ENCODE results near the gene DIP2C.

The DIP2C gene

GRCh38 chr10:277963-278362, 411.5 kb downstream of the DIP2C start:
- no peak for TF ChIP-seq CTCF (IDR thresholded peaks at IDR 0.05; ENCODE audit: low read depth, low read length, missing control alignments)
- Histone ChIP-seq H3K36me3 (replicated peaks) (peaks cover 3% of the 10 kb centered on the region), H3K4me3 (ENCODE audit: low read depth, low read length) (no peak overlapping the region), H3K27me3 (replicated peaks) (no peaks in the 10 kb centered on the region), H3K27ac (no peak overlapping the region)
- in situ Hi-C loops (cut with HindIII; ENCODE audit: low pct_ligation_motif_present, low sequenced_read_pairs), result no loop called here
- no peak for DNase-seq

GRCh38 chr10:275680-276079, 413.8 kb downstream of the DIP2C start:
- Histone ChIP-seq H3K27me3 (replicated peaks) (no peaks in the 10 kb centered on the region), H3K4me3 (ENCODE audit: low read depth, low read length) (no peak overlapping the region), H3K27ac (no peak overlapping the region), H3K36me3 (replicated peaks) (peaks cover 3% of the 10 kb centered on the region)
- in situ Hi-C loops (cut with HindIII; ENCODE audit: low pct_ligation_motif_present, low sequenced_read_pairs), result no loop called here
- no peak for TF ChIP-seq CTCF (IDR thresholded peaks at IDR 0.05; ENCODE audit: low read depth, low read length, missing control alignments)
- DNase-seq, result no peak

GRCh38 chr10:274866-275265, 414.6 kb downstream of the DIP2C start:
- in situ Hi-C loops (cut with HindIII; ENCODE audit: low pct_ligation_motif_present, low sequenced_read_pairs), result no loop called here
- no peak for TF ChIP-seq CTCF (IDR thresholded peaks at IDR 0.05; ENCODE audit: low read depth, low read length, missing control alignments)
- no peak for DNase-seq
- no peak overlapping the region for H3K4me3 ChIP-seq (ENCODE audit: low read depth, low read length)
- no peak overlapping the region for H3K27ac ChIP-seq
- peaks cover 3% of the 10 kb centered on the region for H3K36me3 ChIP-seq (replicated peaks)
- no peaks in the 10 kb centered on the region for H3K27me3 ChIP-seq (replicated peaks)

DNA sequence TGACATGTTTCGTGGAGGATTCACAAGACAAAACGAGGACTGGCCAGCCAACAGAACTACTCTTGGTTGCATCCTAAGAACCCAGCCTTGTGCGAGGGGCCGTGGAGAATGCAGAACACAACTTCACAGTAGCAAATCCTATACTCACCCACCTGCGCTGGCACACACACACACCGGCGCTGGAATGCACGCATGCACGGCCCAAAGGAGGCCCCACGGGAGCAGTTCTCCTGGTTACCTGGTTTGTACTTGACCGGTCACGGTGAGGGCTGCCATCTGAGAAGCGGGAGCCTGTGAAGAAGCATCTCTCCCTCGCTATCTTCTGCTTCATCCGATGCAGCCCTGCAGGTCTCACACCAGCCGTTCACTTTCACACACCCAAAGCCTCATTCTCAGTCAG, 416.4 kb downstream of the DIP2C start:
- H3K27ac ChIP-seq, result no peak overlapping the region
- H3K4me3 ChIP-seq (ENCODE audit: low read depth, low read length), result no peak overlapping the region
- in situ Hi-C loops (cut with HindIII; ENCODE audit: low pct_ligation_motif_present, low sequenced_read_pairs), result no loop called here
- DNase-seq, result no peak
- no peak for TF ChIP-seq CTCF (IDR thresholded peaks at IDR 0.05; ENCODE audit: low read depth, low read length, missing control alignments)
- no peaks in the 10 kb centered on the region for H3K27me3 ChIP-seq (replicated peaks)
- H3K36me3 ChIP-seq (replicated peaks), result peaks cover 3% of the 10 kb centered on the region

- Histone ChIP-seq H3K36me3 (replicated peaks) (no peaks in the 10 kb centered on the region), H3K4me3 (ENCODE audit: low read depth, low read length) (no peak overlapping the region), H3K27me3 (replicated peaks) (no peaks in the 10 kb centered on the region), H3K27ac (no peak overlapping the region)
- in situ Hi-C loops (cut with HindIII; ENCODE audit: low pct_ligation_motif_present, low sequenced_read_pairs), result no loop called here
- no peak for TF ChIP-seq CTCF (IDR thresholded peaks at IDR 0.05; ENCODE audit: low read depth, low read length, missing control alignments)
- no peak for DNase-seq
Observed at GRCh38 chr10:271722-272121, 417.7 kb downstream of the DIP2C start.

DNA sequence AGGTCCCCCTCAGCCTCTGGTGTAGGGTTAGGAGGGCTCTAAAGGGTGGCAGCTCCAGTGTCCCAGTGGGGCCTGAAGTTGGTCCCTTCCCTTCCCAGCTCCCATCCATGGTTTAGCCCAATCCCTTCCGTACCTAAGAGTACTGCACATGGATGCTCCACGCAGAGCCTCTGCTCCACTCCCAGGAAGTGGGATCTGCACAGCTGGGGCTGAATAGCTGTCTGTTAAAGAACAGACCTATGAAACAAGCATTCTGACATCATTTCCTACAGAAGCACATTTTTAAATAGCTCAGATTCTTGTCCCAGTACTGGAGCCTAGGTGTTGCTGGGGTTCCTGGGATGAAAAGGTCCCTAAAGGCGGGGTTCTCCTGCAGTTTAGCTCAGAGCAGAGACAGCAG, 418.3 kb downstream of the DIP2C start:
- in situ Hi-C loops (cut with HindIII; ENCODE audit: low pct_ligation_motif_present, low sequenced_read_pairs), result no loop called here
- TF ChIP-seq CTCF (IDR thresholded peaks at IDR 0.05; ENCODE audit: low read depth, low read length, missing control alignments), result no peak
- DNase-seq, result no peak
- Histone ChIP-seq H3K27ac (no peak overlapping the region), H3K27me3 (replicated peaks) (no peaks in the 10 kb centered on the region), H3K36me3 (replicated peaks) (no peaks in the 10 kb centered on the region), H3K4me3 (ENCODE audit: low read depth, low read length) (no peak overlapping the region)

Data from brain microvascular endothelial cell (primary cell).